GM19324 (cell line): Measurements from ENCODE around the gene MEF2A.
"Not testable (repeated sequence)": the region's sequence is repeated elsewhere in the genome, so short reads cannot be mapped to it uniquely, and the experiment has no call there.

Experiments used
- ATAC-seq: cut with Tn5 transposase; IDR thresholded peaks from one replicate; pipeline ENCODE4 v1.9.1; 2021; ENCODE audit warnings: mild to moderate bottlenecking, moderate library complexity; ENCODE audit not compliant: unreplicated experiment, low FRiP score

The MEF2A gene

GRCh38 chr15:99565299-99566156, at the start of gene MEF2A:
Gene MEF2A (plus strand): TSS chr15:99565984. CDS start chr15:99633120, 67,136 bp downstream.
- ATAC-seq = peak; percentile 77

- ATAC-seq = no peak
These were observed 47.6 kb upstream of the MEF2A start for GRCh38 chr15:99518191-99518590.

GRCh38 chr15:99519366-99519765, 46.4 kb upstream of the MEF2A start:
- ATAC-seq = not testable (repeated sequence)

- no peak for ATAC-seq
These were observed 43.5 kb upstream of the MEF2A start for GRCh38 chr15:99522288-99522687.

- no peak for ATAC-seq
These were observed 39.6 kb upstream of the MEF2A start for GRCh38 chr15:99526176-99526575.

- no peak for ATAC-seq
These were observed 39.1 kb upstream of the MEF2A start for GRCh38 chr15:99526671-99527070.

GRCh38 chr15:99536422-99537040, 29.3 kb upstream of the MEF2A start:
- ATAC-seq = no peak

- no peak for ATAC-seq
These were observed 28.4 kb upstream of the MEF2A start for GRCh38 chr15:99537344-99537743.

GRCh38 chr15:99538261-99538660, 27.5 kb upstream of the MEF2A start:
- ATAC-seq = no peak

GRCh38 chr15:99542828-99543227, 23.0 kb upstream of the MEF2A start:
- ATAC-seq = no peak

- ATAC-seq = no peak
These were observed 20.2 kb upstream of the MEF2A start for GRCh38 chr15:99545605-99546004.

- ATAC-seq = no peak
These were observed 19.2 kb upstream of the MEF2A start for GRCh38 chr15:99546441-99547100.

GRCh38 chr15:99547517-99547916, 18.3 kb upstream of the MEF2A start:
- no peak for ATAC-seq

GRCh38 chr15:99550077-99550476, 15.7 kb upstream of the MEF2A start:
- ATAC-seq = no peak

- no peak for ATAC-seq
These were observed 13.7 kb upstream of the MEF2A start for GRCh38 chr15:99552111-99552510.

GRCh38 chr15:99554880-99555488, 10.8 kb upstream of the MEF2A start:
- ATAC-seq = no peak

- ATAC-seq = no peak
These were observed 9.8 kb upstream of the MEF2A start for GRCh38 chr15:99556011-99556410.

- ATAC-seq = no peak
These were observed 9.2 kb upstream of the MEF2A start for GRCh38 chr15:99556578-99556977.

GRCh38 chr15:99558084-99558483, 7.7 kb upstream of the MEF2A start:
- ATAC-seq = no peak

- no peak for ATAC-seq
These were observed 7.2 kb upstream of the MEF2A start for GRCh38 chr15:99558571-99558970.
